Hepatocyte (in vitro differentiated cells): ENCODE data around the gene OPN1SW.

Experiments used
- EZH2 ChIP-seq: fragments of 200-600 bp; sonication (generic); IDR thresholded peaks from 2 replicates; pipeline ENCODE4 v1.6.1; 2016; ENCODE audit warnings: antibody characterized with exemption, mild to moderate bottlenecking, borderline replicate concordance
- TF ChIP-seq, protein P1 (sequence below): fragments of 200-600 bp; sonication (generic); IDR thresholded peaks from 2 replicates; pipeline ENCODE4 v1.5.1; 2016; ENCODE audit warnings: antibody characterized with exemption, mild to moderate bottlenecking; ENCODE audit not compliant: poor library complexity

DNA sequence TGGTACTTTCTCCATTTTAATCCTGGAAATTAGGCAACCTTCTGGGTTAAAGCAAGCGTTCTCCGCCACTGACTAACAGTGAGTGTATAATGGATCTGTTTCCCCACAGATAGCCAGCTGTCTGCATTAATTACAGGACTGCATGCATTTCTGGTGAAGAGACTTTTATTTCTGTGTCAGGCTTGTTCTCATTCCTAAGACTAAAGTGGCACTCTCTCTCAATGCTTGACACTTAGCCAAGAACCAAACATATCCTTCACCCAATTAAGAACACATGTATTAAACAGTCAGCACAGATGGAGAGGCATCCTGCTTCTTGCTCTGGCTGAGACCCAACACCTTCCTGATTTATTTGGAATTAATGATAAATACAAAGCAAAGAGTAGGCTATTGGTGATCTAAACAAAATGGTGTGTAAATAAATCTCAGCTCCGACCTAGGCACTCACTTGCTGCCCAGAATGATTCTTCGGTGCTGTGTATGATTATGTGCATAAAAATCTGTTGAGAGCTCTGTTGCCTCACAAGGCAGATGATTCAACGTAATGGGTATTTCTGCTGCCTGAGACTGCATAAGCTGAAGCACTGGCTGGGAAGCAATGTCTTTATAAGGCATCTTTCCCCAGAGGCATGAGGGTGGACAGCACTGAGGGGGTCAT lies 19.6 kb downstream of the OPN1SW start:
- TF ChIP-seq, protein P1, sequence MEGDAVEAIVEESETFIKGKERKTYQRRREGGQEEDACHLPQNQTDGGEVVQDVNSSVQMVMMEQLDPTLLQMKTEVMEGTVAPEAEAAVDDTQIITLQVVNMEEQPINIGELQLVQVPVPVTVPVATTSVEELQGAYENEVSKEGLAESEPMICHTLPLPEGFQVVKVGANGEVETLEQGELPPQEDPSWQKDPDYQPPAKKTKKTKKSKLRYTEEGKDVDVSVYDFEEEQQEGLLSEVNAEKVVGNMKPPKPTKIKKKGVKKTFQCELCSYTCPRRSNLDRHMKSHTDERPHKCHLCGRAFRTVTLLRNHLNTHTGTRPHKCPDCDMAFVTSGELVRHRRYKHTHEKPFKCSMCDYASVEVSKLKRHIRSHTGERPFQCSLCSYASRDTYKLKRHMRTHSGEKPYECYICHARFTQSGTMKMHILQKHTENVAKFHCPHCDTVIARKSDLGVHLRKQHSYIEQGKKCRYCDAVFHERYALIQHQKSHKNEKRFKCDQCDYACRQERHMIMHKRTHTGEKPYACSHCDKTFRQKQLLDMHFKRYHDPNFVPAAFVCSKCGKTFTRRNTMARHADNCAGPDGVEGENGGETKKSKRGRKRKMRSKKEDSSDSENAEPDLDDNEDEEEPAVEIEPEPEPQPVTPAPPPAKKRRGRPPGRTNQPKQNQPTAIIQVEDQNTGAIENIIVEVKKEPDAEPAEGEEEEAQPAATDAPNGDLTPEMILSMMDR, result no peak
- TF ChIP-seq EZH2, result no peak
